Prostate gland (tissue), 2 donors: ENCODE results near the gene STAMBPL1. TPM values are rescaled to one million over a fixed set of nuclear protein-coding genes. Genes with fewer than 3 reads are reported as not detected.
A peak's percentile ranks its signal among the peaks of the same experiment; 100 is the strongest.

Source experiments
- DNase-seq: peaks from one replicate; pipeline ENCODE4 v3.0.0-alpha.2; 2019; ENCODE audit warnings: low spot score
- H3K27ac ChIP-seq, 2 donors: fragments of 200-600 bp; sonication (generic); 2 replicates each; pipeline ENCODE4 v1.5.1; 2017 to 2019
- H3K27me3 ChIP-seq: fragments of 200-600 bp; sonication (generic); replicated peaks from 2 replicates; pipeline ENCODE4 v1.5.1; 2019; ENCODE audit not compliant: insufficient read depth
- H3K36me3 ChIP-seq, 2 donors: fragments of 200-600 bp; sonication (generic); 1 replicate in 1 of 2; 2 replicates in 1 of 2; pipeline versions ENCODE4 v1.5.1 to v1.8.1; 2017 to 2019
- H3K4me1 ChIP-seq: fragments of 200-600 bp; sonication (generic); replicated peaks from 2 replicates; pipeline ENCODE4 v1.5.1; 2019
- H3K4me3 ChIP-seq, 2 donors: fragments of 200-600 bp; sonication (generic); 2 replicates each; pipeline ENCODE4 v1.5.1; 2017 to 2019
- H3K9me3 ChIP-seq: fragments of 200-600 bp; sonication (generic); 2 replicates; pipeline ENCODE4 v1.5.1; 2017
- CTCF ChIP-seq, 4 experiments: fragments of 200-600 bp in 2 of 4; fragments of 450-650 bp in 2 of 4; sonication (generic) in 2 of 4; IDR thresholded peaks; 1 replicate in 3 of 4; 2 replicates in 1 of 4; pipeline ENCODE4 v1.5.1; 2016 to 2019; ENCODE audit warnings: antibody characterized with exemption in 4 of 4, mild to moderate bottlenecking in 2 of 4, moderate library complexity in 2 of 4
- POLR2A ChIP-seq: fragments of 450-650 bp; IDR thresholded peaks from one replicate; pipeline ENCODE4 v1.6.1; 2016; ENCODE audit warnings: antibody characterized with exemption, mild to moderate bottlenecking
- POLR2AphosphoS5 ChIP-seq: sonication (generic); formaldehyde crosslinking; IDR thresholded peaks from one replicate; pipeline ENCODE4 v1.6.1; 2017; ENCODE audit warnings: antibody characterized with exemption
- WGBS: methylation state at CpG from one replicate; pipeline ENCODE4 v1.1.5; 2018; 5-methylcytosine and 5-hydroxymethylcytosine counted together
- intact Hi-C: fragments of 100-400 bp; cut with DNase I; formaldehyde crosslinking; loops from one replicate; pipeline ENCODE4 v1.14.2; 2022
- total RNA-seq, 2 donors: library from RNA; depleted of rRNA; stranded (reverse); fragments of >200 nt; gene quantifications; one replicate each; pipeline ENCODE4 v1.1.0, GENCODE V29; 2016

The STAMBPL1 gene
- total RNA-seq, 2 donors from 2014 or later, result 3.6 to 5.8 TPM

- 33% methylated on average over 3 of the region's 3 CpGs for whole genome bisulfite sequencing
- H3K27ac ChIP-seq, result peak overlapping the region; percentile 84 to 89
- no peak for TF ChIP-seq CTCF (IDR thresholded peaks at IDR 0.05)
- no peaks in the 10 kb centered on the region for H3K9me3 ChIP-seq
- H3K36me3 ChIP-seq, result no peaks in the 10 kb centered on the region
- intact Hi-C loops, result no loop called here
- DNase-seq, result no peak
- H3K4me3 ChIP-seq, result peak overlapping the region; percentile 24 to 25
- no peaks in the 10 kb centered on the region for H3K27me3 ChIP-seq
- no peaks in the 10 kb centered on the region for H3K4me1 ChIP-seq
Measured at GRCh38 chr10:88949912-88950837, 70.1 kb downstream of the STAMBPL1 start.

- Histone ChIP-seq H3K27me3 (no peaks in the 10 kb centered on the region), H3K4me3 (peak within 1 kb of the TSS; percentile 24 to 25), H3K36me3 (no peaks in the 10 kb centered on the region), H3K4me1 (no peaks in the 10 kb centered on the region), H3K27ac (peak within 1 kb of the TSS; percentile 84 to 89), H3K9me3 (no peaks in the 10 kb centered on the region)
- peak; percentile 29 for DNase-seq
- TF ChIP-seq CTCF (IDR thresholded peaks at IDR 0.05) (no peak), POLR2AphosphoS5 (peak; percentile 67), POLR2A (peak; percentile 40)
- intact Hi-C loops, result no loop called here
- WGBS, result 61% methylated on average over 8 of the region's 8 CpGs
Measured at GRCh38 chr10:88952647-88953111, 72.6 kb downstream of the STAMBPL1 start, which contains the start of gene ACTA2. Gene ACTA2, minus strand, starts transcription at chr10:88952773. Its CDS starts 3,843 bp downstream, at chr10:88948930.

- H3K36me3 ChIP-seq, result no peaks in the 10 kb centered on the region
- 70% methylated on average over 5 of the region's 5 CpGs for WGBS
- TF ChIP-seq POLR2A (no peak), CTCF (IDR thresholded peaks at IDR 0.05) (no peak), POLR2AphosphoS5 (no peak)
- H3K9me3 ChIP-seq, result no peaks in the 10 kb centered on the region
- no peak for DNase-seq
- H3K27me3 ChIP-seq, result no peaks in the 10 kb centered on the region
- intact Hi-C loops, result no loop called here
- peak overlapping the region; percentile 84 to 89 for H3K27ac ChIP-seq
- no peaks in the 10 kb centered on the region for H3K4me1 ChIP-seq
- no peak overlapping the region for H3K4me3 ChIP-seq
Measured at GRCh38 chr10:88953662-88954061, 73.6 kb downstream of the STAMBPL1 start.

- intact Hi-C loops, result no loop called here
- WGBS, result 60% methylated on average over 4 of the region's 4 CpGs
- Histone ChIP-seq H3K4me1 (no peaks in the 10 kb centered on the region), H3K27ac (no peak overlapping the region), H3K36me3 (no peaks in the 10 kb centered on the region), H3K27me3 (no peaks in the 10 kb centered on the region), H3K4me3 (no peak overlapping the region), H3K9me3 (no peaks in the 10 kb centered on the region)
- DNase-seq, result no peak
- TF ChIP-seq POLR2AphosphoS5 (no peak), POLR2A (no peak), CTCF (IDR thresholded peaks at IDR 0.05) (no peak)
Measured at GRCh38 chr10:88954458-88955083, 74.5 kb downstream of the STAMBPL1 start.
